ENCODE measurements around the gene FMC1. TPM values are rescaled to one million over a fixed set of nuclear protein-coding genes. Genes with fewer than 3 reads are reported as not detected.

The FMC1 gene
- total and polyA plus RNA-seq, 4 donors = 6.9 to 28.3 (median 17.0) TPM

Other genes starting within 250 kb of the FMC1 start
- gene ZC3HAV1, start 231.6 kb upstream of the FMC1 start, total RNA-seq = 10 to 100 TPM; 28.2 to 39.5 TPM
- gene ZC3HAV1, start 231.6 kb upstream of the FMC1 start, polyA plus RNA-seq = 1 to 10 TPM; 4.1 to 8.6 TPM
- gene UBN2, start 110.1 kb upstream of the FMC1 start, total RNA-seq = 10 to 100 TPM; 22.6 to 30.6 TPM
- 1 to 10 TPM; 2.5 to 3.4 TPM for gene UBN2, start 110.1 kb upstream of the FMC1 start, polyA plus RNA-seq
- gene LUC7L2, start 18.6 kb downstream of the FMC1 start, total RNA-seq = 100 to 1,000 TPM; 103 to 121 TPM
- 10 to 100 TPM; 37.4 to 79.7 TPM for gene LUC7L2, start 18.6 kb downstream of the FMC1 start, polyA plus RNA-seq
- not detected for gene KLRG2, start 142.3 kb downstream of the FMC1 start, total RNA-seq
- gene KLRG2, start 142.3 kb downstream of the FMC1 start, polyA plus RNA-seq = not detected
- not detected for gene CLEC2L, start 182.3 kb downstream of the FMC1 start, total RNA-seq
- not detected for gene CLEC2L, start 182.3 kb downstream of the FMC1 start, polyA plus RNA-seq

All from aorta (tissue), 4 donors.